ENCODE measurements around the gene GARIN5B.
"Not testable (repeated sequence)": the region's sequence is repeated elsewhere in the genome, so short reads cannot be mapped to it uniquely, and the experiment has no call there.

The GARIN5B gene

DNA sequence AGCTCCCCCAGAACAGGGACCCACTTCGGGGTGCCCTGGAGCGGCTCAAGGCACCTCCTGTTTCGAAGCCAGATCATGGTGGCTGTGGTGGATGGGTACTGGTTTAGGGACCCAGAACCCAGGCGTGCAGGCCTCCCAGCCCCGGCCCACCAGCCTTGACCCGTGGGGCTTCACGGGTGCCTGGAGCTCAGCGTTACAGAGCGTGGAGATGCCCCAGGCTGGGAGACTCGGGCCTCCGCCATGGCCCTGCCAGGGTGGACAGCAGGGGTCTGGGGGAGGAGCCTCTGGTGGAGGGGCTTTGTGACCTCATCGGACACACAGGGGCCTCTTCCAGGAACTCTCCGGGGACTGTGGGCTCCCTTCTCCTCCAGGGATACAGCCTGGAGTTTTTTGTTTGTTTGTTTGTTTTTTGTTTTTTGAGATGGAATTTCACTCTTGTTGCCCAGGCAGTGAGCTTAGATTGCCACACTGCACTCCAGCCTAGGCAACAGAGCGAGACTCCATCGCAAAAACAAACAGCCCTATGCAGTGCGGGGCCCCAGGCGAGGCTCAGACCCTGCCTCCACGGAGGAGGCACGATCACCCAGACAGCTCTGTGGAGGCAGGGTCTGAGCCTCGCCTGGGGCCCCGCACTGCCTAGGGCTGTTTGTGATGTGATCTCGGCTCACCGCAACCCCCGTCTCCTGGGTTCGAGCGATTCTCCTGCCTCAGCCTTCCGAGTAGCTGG, at the start of gene GARIN5B:
TSS of gene GARIN5B (minus strand) at position 271 of the 727 bp plus-strand sequence. CDS start at position 77, 194 bp downstream.
- no peak for DNase-seq

DNA sequence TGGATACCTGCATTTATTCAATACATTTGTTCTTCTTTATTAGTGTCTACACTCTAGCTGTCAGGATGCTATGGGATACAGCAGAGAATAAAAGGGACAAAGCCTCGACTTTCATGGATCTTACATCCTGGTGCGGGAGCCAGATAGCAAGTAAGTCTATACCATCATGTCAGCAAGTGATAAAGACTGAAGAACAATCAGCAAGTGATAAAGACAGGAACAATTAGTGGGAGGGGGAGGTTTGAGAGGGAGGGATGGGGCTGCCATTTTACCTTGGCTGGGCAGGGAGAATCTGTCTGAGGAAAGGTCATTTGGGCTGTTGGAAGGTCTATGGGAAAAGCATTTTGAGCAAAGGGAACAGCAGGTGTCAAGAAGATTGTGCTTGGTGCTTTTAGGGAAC, 47.1 kb upstream of the GARIN5B start:
- no peak for DNase-seq

DNA sequence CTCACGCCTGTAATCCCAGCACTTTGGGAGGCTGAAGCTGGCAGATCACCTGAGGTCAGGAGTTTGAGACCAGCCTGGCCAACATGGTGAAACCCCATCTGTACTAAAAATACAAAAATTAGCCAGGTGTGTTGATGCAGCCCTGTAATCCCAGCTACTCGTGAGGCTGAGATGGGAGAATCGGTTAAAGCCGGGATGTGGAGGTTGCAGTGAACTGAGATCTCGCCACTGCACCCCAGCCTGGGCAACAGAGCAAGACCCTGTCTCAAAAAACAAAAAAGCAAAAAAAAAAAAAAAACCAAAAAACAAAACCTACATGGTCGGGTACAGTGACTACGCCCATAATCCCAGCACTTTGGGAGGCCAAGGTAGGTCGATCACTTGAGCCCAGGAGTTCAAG, 46.1 kb upstream of the GARIN5B start:
- not testable (repeated sequence) for DNase-seq

DNA sequence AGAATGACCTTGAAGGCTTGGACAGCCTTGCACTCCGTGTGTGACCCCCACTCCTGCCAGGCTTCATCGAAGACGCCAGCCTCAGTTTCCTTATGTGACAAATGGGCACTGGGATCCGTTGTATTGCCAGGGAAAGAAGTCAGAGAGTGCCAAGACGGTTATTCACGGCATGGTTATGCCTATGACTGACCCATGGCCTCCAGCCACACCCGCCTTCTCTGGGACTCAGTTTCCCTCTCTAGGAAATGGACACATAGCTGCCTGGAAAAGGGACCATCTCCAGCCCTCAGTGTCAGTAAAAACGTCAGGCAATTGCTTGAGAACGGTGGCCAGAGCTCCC, 45.4 kb upstream of the GARIN5B start:
- DNase-seq, result no peak

DNA sequence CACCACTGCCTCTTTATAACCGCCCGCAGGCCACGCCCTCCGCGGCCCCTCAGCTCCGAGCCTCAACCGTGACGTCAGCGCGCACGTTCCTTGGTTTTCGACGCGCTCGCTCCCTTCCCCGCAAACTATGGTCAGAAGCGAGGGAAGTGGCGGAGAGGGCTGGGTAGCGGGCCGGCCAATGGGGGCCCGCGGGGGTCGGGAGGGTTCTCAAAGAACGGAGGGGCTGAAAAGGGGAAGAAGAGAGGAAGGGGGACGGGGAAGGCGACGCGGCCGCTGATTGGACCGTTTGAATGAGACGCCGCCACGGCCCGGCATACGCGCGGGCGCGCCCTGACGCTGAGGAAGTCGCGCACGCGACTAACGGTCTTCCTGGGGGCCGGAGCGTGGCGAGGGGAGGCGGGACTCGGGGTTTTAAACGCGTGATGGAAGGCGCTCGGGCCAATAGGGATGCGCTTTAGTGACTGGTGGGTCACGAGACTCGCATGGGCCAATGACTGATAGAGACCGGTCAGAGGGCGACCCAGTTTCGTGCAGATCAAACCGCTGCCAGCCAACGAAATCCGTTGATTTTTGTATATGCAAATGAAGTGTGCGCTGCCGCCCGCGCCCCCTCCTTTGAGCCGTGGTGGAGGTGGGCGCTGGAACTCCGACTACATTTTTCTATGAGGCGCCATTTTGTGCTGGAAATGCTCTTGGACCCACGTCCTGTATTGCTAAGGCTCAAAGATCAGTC, 44.9 kb upstream of the GARIN5B start:
- DNase-seq, result peak; percentile 97

DNA sequence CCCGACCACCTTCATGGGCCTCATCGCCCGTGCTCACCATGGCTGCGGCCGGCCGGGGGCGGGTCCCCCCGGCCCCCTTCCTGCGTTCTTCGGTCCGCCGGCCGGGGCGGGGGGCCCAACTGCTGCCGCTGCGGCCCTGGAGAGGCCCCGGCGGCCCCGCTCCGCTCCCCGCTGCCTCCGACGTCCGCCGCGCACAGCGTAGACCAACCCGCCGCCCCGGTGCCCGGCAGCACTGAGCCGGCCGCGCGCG, 44.4 kb upstream of the GARIN5B start, which contains the start of gene UBE2S:
TSS of gene UBE2S (minus strand) at position 239 of the 250 bp plus-strand sequence. CDS start at position 40, 199 bp downstream.
- not testable (repeated sequence) for DNase-seq

DNA sequence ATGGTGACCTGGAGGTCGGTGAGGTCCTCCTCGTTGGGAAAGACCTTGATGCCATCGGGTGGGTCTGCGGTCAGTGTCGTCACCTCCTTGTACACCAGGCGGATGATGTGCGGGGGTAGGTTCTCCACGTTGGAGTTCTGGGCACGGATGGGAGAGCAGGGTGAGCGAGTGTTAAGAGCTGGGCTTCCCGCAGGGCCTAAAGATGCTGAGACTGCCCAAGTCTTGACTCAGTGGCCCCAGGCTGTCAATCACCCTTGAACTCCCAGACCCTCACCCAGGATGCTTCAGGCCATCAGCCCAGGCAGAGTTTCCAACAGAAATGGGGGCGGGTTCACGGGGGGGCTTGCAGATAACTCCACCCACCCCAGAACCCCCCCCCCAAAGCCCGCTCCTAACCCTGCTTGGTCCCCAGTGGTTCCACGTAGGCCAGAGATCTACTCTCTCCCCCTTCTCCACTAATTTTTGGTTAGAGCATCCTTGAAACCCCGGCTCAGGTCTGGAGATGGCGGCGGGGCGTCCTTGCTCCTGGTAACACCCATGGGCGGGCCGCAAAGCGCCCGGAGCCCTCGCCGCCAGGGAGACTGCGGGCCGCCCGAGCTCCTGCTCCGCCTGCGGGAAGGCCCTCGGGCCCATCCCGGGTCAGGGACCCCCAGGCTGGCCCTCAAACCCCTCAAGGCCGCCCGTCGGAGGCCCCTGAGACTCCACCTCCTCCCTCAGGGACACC, 43.9 kb upstream of the GARIN5B start:
- peak; percentile 46 for DNase-seq

DNA sequence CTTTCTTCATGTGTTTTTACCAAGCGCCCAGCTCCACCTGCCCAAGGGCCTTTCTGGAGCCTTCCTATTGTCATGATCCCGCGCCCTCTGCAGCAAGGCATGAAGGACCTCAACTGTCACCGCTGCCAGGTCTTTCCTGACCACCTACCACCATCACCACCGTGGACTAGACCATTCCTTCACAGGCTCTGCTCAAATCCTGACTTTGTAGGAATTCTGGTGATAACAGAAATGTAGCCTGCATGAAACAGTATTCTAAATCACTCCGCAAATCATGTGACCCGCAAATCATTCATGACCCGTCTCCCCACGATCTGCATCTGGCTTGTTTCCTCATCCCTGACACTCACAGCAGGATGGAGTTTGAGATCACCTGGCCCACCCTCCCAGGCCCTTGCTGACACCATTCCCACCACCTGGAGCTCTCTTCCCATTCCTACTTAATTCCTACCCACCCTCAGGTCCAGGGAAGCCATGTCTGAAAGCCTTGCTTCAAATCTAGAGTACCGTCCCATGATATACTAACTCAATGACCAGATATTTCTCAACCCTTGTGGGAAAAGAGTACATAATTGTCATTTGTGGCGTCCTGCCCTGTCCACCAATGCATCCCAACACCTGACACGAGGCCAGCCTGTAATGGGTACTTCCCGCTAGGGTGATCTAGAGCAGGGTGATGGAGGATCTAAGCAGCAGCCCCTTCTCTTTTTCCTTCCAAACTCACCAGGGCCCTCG, 43.2 kb upstream of the GARIN5B start:
- no peak for DNase-seq

DNA sequence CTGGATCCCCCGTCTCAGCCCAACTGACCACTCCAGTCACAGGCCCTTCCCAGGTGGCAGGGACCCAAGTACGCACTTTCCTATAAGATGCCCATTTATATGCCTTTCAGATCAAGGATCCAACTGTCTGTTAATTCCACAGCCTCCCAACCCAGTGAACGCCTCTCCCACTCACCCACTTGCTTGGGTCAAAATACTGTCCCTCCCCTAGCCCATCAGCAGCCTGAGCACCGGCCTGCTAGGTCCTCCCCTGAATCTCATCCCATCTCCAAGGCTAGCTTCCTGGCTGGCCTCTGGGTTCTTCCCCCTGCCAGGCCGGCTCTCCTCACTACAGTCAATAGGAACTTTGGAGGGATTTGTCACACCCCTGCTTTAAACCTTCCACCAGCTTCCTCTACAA, 42.6 kb upstream of the GARIN5B start:
- DNase-seq, result no peak

DNA sequence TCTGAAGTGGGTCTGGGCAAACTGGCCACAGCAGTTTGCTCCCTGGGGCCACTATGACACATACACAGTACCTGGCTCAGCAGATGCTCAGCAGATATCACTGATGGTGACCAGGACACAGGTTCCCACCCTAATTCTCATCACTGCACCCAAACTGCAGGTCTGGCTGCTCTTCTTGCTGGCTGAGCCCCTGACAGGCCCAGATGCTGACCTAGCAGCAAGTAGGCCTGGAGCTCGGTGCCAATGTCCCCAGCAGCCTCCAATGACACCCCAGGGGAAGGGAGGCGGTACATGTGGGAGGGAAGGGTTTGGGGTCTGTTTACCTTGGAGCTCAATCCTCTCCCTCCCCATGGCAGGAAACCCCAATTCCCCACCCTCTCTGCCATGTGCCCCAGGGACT, 39.4 kb upstream of the GARIN5B start:
- DNase-seq, result no peak

DNA sequence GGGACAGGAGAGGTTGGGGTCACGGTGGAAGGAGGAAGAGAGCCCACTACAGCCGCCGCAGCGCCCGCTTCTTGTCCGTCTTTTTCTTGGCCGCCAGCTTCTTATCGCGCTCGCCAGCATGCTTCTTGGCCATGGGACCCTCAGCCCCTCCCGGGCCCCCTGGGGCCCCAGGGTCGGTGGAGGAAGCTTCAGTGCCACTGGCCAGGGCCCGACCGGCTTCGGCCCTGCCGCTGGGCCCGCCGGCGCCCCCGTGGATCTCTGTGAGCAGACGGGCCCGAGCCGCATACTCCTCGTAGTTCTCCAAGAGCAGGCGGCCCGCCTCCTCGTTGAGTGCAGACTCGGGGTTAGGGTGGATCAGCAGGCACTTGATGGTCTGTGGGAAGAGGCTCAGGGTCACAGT, 38.3 kb upstream of the GARIN5B start:
- DNase-seq, result not testable (repeated sequence)

DNA sequence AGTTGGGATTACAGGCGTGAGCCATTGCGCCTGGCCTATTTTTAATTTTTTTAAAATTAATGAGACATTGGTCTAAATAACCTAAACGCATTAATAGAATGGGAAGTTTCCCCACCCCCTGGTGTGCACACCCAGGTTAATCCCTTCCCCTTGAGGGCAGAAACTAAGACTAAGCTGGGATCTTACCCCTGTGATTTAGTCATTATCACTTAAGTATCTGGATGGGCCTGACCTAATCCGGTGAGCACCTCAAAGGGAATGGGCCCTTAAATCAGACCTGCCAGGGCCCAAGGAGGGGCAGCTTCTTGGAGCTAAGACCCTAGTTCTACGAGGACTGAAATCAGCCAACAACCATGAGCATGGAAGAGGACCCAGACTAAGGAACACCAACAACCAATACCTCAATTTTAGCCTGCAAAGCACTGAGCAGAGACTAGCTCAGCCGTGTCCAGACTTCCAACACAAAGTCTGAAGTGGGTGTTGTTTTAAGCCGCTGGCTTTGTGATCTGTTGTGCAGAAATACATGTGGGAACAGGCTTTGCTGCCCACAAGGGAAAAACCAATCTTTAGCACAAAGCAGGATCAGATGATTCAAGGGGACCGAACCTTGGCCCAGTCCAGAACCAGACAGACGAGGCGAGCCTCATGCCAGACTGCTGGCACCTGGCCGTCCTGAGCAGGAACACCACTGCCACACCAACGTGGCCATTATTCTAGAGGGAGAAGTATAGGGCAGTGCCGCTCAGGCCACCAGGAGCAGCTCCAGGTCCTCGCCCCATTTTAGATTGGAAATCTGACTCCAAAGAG, 37.4 kb upstream of the GARIN5B start:
- no peak for DNase-seq

DNA sequence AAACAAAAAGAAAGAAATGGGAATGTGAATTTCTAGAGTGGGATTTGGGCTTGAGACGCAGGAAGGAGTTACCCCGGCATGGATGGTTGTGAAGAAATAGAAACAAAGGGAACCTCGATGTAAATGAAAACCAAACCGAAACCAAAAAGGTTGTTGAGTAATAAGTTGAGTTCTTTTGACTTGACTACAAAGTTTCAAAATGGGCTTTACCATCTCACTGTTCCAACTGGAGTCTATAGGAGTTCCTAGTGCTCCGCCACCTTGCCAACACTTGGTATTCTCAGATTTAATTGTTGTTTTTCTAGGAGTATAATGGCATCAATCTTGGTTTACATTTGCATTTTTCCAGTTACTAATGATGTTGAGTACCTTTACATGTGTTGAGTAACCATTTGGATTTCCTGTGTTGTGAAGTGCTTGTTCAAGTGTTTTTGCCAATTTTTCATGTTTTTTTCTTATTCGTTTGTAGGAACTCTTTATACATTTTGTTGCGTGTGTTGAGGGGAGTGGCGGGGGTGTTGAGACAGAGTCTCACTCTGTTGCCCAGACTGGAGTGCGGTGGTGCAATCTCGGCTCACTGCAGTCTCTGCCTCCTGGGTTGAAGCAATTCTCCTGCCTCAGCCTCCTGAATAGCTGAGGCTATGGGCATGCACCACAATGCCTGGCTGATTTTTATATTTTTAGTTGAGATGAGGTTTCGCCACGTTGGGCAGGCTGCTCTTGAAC, 35.3 kb upstream of the GARIN5B start:
- no peak for DNase-seq

DNA sequence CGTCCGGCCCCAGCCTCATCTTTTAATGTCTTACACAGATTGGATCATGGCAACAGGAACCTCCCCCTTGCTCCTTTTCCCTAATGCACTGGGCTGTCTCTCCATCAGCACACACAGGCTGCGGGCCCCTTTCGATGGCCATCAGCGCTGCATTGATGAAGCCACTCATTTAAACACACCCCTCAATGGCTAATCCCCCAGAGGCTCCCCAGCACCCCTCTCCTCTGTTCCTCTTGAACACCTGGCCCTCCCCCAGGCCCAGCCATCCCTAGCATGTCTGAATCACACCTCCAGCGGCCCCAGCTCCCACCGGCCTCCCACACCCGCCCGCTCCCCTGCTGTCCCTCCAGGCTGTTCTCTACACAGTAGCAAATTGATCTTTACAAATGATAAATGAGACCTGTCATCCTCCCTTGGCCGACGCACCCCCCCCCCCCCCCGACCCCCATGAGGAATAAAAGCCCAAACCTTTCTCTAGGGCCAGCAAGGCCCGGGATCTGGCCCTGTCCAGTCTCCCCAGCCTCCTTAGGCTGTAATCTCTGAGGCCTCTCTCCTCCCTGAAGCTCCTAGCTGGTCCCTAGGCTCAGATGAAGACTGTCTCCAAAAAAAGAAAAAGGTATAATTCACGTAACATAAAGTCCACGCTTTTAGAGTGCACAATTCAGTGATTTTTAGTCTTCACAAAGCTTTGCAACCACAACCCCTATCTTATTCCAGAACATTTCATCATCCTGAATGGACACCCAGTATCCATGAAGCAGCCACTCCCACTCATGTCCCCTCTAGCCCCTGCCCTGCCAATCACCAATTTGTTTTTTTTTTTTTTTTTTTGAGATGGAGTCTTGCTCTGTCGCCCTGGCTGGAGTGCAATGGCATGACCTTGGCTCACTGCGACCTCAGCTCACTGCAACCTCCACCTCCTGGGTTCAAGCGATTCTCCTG, 30.0 kb upstream of the GARIN5B start:
- no peak for DNase-seq

DNA sequence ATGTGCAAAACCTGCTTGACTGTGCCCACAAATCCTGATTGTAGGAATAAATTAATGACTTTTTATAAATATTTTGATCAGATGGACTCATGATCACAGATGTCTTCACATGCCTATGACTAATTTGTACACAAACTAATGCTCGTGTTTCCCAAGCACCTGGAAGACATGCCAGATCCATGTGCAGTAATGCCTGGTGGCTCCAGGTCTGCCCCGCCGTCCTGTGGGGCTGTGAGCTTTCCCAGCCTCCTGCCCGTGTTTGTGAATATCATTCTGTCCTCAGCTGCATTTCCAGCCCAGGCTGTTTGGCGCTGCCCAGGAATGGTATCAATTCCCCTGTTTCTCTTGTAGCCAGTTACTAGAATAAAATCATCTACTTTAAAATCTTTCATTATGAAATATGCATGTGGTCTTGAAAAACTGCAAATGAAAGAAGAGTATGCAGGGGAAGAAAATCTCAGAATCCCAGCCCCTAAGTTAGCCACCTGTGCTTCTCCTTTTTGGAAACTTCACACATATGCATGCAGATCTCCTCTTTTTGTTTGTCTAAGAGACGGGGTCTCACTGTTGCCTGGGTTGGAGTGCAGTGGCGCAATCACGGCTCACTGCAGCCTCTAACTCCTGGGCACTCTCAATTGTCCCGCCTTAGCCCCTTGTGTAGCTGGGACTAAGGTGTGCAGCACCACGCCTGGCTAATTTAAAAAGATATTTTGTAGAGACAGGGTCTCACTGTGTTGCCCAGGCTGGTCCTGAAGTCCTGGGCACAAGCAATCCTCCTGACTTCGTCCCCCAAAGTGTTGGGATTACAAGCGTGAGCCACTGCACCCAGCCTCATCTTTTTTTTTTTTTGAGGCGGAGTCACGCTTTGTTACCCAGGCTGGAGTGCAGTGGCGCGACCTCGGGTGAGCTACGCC, 28.9 kb upstream of the GARIN5B start:
- no peak for DNase-seq

DNA sequence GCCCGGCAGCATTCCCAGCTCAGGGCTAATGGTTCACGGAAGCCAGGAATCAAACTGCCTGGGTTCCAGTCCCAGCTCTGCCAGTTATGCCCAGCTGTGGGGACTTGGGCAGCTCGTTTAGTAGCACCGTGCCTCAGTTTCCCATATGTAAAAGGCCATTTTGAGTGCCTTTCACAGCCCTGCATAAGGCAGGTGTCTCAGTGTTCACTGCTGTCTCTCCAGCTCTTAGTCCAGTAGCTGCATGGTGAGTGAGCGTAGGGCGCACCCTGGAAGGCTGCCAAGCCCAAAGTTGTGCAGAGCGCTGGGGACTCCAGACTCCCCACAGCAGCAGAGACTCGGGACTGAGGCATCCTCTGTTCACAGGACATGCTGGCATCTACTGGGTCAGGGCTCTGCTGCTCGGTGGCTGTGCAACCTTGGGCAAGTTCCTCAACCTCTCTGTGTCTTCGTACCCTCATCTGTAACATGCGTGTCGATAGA, 28.2 kb upstream of the GARIN5B start:
- no peak for DNase-seq

DNA sequence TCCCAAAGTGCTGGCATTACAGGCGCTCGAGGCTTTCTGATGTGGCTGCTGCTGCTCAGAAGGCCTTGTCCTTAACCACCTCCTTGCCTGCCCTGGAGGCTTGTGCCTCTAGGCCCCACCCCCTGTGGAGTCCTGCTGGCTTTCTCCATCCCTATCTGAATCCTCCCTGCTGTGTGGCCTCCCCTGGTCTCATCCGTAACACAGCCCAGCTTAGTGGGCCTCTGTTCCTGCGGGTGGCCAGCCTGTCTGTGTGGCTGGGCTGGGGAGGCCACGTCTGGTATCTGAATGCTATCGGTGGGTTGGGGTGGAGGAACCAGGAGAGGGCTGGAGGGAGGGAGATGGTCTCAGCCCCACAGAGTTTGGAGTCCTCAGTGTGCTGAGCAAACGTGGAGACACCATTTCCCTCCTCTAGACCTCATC, 27.4 kb upstream of the GARIN5B start:
- no peak for DNase-seq

DNA sequence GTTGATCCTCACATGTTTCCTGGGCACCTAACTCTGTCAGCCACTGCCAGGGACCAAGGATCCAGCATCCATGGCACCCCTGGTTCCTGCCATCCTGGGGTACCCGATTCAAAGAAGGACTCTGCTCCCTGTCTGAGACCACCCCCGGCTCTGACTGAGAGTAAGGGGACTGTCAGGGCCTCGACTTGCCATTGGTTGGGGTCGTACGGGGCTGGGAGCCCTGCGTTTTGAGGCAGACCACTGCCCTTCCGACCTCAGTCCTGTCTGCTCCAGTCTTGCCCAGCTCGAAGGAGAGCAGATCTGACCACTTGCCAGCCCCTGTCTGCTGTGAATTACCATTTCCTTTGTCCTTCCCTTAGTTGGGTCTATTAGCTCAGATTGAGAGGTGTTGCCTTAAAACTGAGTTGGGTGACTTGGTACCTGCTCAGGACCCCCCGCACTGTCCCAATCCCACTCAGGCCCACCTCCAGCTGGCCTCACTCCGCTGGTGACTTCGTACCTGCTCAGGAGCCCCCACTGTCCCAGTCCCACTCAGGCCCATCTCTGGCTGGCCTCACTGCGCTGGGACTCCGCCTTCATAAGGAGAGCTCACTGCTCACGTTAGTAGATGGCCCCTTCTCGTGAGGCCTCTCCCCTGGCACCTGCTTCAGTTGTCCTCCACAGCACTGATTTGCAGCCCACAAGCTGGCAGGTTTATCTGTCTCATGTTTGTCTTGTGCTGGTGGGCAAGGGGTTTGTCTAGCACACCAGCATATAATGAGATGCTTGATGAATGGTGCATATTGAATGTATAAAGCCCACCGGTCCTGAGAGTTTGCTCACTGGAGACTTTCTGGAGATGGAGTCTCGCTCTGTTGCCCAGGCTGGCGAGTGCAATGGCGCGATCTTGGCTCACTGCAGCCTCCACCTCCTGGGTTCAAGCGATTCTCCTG, 26.6 kb upstream of the GARIN5B start:
- no peak for DNase-seq

Data from CD4-positive, alpha-beta T cell treated with Interleukin-17A for 4 hours (primary cell).